ENCODE measurements around the gene RPTOR. TPM values are rescaled to one million over a fixed set of nuclear protein-coding genes. Genes with fewer than 3 reads are reported as not detected.
"Not testable (repeated sequence)": the region's sequence is repeated elsewhere in the genome, so short reads cannot be mapped to it uniquely, and the experiment has no call there.

Gene RPTOR
- total RNA-seq, 4 donors from 2014 or later, result 19.0 to 48.3 (median 27.3) TPM

DNA sequence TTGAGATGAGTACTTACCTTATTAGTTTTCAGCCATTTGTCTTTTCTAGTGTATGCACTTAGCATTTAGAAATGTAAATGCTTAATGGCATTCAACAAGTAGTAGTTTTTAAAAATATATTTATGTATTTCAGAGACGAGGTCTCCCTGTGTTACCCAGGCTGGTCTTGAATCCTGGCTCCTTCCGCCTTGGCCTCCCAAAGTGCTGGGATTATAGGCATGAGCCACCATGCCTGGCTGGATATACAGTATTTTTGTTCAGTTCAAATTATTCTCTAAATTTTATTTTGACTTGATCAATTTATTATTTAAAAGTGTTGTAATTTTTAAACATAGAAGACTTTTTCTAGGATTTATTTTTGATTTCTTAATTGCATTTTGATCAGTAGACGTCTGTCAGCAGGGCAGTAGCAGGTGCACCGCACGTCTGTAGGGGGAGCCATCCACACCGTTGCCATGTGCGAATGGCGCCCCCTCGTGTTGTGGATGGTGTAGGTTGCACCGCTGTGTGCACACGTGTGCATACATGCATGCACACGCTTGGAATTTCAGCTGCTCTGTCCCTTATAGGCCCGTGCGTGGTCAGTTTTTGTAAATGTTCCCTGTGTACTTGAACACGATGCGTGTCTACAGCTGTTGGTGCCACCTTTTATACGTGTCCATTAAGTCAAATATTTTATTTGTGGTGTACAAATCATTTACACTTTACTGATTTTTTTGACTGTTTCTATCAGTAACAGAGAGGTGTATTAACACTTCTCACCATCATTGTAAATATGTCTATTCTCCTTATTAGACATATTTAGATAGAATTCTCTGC, 30.6 kb downstream of the RPTOR start:
- no peaks in the 10 kb centered on the region for H3K4me1 ChIP-seq
- no peaks in the 10 kb centered on the region for H3K36me3 ChIP-seq
- H3K4me3 ChIP-seq, result no peak overlapping the region
- TF ChIP-seq, protein P1, sequence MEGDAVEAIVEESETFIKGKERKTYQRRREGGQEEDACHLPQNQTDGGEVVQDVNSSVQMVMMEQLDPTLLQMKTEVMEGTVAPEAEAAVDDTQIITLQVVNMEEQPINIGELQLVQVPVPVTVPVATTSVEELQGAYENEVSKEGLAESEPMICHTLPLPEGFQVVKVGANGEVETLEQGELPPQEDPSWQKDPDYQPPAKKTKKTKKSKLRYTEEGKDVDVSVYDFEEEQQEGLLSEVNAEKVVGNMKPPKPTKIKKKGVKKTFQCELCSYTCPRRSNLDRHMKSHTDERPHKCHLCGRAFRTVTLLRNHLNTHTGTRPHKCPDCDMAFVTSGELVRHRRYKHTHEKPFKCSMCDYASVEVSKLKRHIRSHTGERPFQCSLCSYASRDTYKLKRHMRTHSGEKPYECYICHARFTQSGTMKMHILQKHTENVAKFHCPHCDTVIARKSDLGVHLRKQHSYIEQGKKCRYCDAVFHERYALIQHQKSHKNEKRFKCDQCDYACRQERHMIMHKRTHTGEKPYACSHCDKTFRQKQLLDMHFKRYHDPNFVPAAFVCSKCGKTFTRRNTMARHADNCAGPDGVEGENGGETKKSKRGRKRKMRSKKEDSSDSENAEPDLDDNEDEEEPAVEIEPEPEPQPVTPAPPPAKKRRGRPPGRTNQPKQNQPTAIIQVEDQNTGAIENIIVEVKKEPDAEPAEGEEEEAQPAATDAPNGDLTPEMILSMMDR (IDR thresholded peaks at IDR 0.05), result peak; percentile 79 to 96 (median 84)
- TF ChIP-seq POLR2A (IDR thresholded peaks at IDR 0.05), result no peak
- no peak overlapping the region for H3K27ac ChIP-seq
- peak; percentile 58 to 65 for DNase-seq
- no peaks in the 10 kb centered on the region for H3K9me3 ChIP-seq
- H3K27me3 ChIP-seq, result no peaks in the 10 kb centered on the region
- intact Hi-C loops (cut with DNase I; ENCODE audit: low total_unique reads), result no loop called here

- intact Hi-C loops (cut with DNase I; ENCODE audit: low total_unique reads), result no loop called here
- no peaks in the 10 kb centered on the region for H3K27me3 ChIP-seq
- no peak for DNase-seq
- no peak overlapping the region for H3K4me3 ChIP-seq
- TF ChIP-seq, protein P1 (IDR thresholded peaks at IDR 0.05), result no peak
- no peak for TF ChIP-seq POLR2A (IDR thresholded peaks at IDR 0.05)
- H3K36me3 ChIP-seq, result no peaks in the 10 kb centered on the region
- no peaks in the 10 kb centered on the region for H3K9me3 ChIP-seq
- no peak overlapping the region for H3K27ac ChIP-seq
- H3K4me1 ChIP-seq, result no peaks in the 10 kb centered on the region
Measured at GRCh38 chr17:80577876-80578570, 33.4 kb downstream of the RPTOR start.

DNA sequence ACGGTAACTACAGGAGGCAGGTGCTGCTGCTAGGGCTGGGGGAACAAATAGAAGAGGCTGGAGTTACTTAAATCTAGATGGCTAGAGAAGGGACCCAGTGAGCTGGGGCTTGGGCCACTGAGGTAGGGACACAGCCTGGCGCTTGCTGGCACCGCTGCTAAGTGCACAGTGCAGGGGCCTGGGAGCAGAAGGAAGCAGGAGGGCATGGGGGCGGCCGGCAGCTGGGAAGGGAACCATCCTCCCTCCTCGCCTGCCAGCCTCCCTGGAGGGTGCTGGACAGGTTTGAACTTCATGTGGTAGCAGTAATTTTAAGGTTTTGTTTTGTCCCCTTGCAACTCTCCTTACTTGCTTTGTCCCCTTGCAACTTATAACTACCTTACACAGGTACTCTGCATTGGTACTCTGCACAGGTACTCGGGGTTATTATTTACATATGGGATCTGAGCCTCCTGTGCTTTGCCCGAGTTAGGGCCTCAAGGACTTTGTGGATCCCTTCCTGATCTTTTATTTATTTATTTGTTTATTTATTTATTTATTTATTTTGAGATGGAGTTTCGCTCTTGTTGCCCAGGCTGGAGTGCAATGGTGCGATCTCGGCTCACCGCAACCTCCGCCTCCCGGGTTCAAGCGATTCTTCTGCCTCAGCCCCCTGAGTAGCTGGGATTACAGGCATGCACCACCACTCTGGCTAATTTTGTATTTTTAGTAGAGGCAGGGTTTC, 34.2 kb downstream of the RPTOR start:
- intact Hi-C loops (cut with DNase I; ENCODE audit: low total_unique reads); H3K27ac ChIP-seq; H3K4me3 ChIP-seq; H3K36me3 ChIP-seq; H3K9me3 ChIP-seq; H3K27me3 ChIP-seq; H3K4me1 ChIP-seq; DNase-seq: not testable (repeated sequence)

DNA sequence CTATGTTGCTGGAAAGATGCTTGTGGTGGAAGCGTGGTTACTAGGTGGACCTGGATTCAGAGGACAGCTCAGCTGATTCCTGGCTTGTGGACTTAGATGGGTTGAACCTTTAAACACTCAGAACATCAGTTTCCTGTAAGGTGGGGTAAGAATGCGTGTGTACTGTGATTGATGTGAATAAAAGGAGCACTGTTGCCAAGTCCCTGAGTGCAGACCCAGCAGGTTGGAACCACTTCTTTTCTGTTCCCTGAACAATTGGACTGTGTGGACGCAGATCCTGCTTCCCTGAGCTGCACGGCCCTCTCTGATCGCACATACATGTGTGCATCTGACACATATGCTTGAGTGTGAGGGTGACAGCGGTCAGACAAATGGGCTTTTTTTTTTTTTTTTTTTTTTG, 37.5 kb downstream of the RPTOR start:
- no peaks in the 10 kb centered on the region for H3K36me3 ChIP-seq
- no peaks in the 10 kb centered on the region for H3K9me3 ChIP-seq
- no peak for DNase-seq
- no peaks in the 10 kb centered on the region for H3K4me1 ChIP-seq
- no peak overlapping the region for H3K27ac ChIP-seq
- no peak overlapping the region for H3K4me3 ChIP-seq
- H3K27me3 ChIP-seq, result no peaks in the 10 kb centered on the region
- TF ChIP-seq POLR2A (IDR thresholded peaks at IDR 0.05), result no peak
- TF ChIP-seq, protein P1 (IDR thresholded peaks at IDR 0.05), result no peak
- intact Hi-C loops (cut with DNase I; ENCODE audit: low total_unique reads), result no loop called here

GRCh38 chr17:80584176-80584905, 39.7 kb downstream of the RPTOR start:
- no peaks in the 10 kb centered on the region for H3K4me1 ChIP-seq
- no peak overlapping the region for H3K27ac ChIP-seq
- no peak for TF ChIP-seq POLR2A (IDR thresholded peaks at IDR 0.05)
- TF ChIP-seq, protein P1 (IDR thresholded peaks at IDR 0.05), result no peak
- DNase-seq, result no peak
- no peaks in the 10 kb centered on the region for H3K36me3 ChIP-seq
- intact Hi-C loops (cut with DNase I; ENCODE audit: low total_unique reads), result no loop called here
- no peaks in the 10 kb centered on the region for H3K9me3 ChIP-seq
- H3K4me3 ChIP-seq, result no peak overlapping the region
- no peaks in the 10 kb centered on the region for H3K27me3 ChIP-seq
